ENCODE data around the gene RNASE12.

The RNASE12 gene

DNA sequence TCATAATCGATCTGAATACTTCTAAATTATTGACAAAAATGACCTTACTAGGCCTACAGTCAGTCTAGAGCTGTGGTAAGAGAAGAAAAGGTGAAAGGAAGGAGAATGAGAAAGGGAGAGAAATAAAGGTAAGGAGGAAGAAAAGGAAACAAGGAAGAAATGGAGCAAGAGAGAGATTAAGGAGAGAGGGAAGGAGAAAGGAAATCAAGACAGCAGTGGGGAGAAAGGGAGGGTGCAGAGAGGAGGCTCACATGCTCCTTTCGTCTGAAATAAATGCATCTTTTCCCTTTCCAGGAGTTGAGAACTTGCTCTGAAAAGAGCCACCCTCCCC, 34.0 kb downstream of the RNASE12 start:
- H3K36me3 ChIP-seq (ENCODE audit: insufficient read depth, insufficient read length, low read length) = no peaks in the 10 kb centered on the region
- no peaks in the 10 kb centered on the region for H3K27me3 ChIP-seq (ENCODE audit: insufficient read depth, insufficient read length)
- no peak for DNase-seq (ENCODE audit: low read depth, low spot score)
- no peak overlapping the region for H3K9ac ChIP-seq (ENCODE audit: insufficient read length, low read depth)
- H3K4me3 ChIP-seq (ENCODE audit: insufficient read length, low read depth) = no peak overlapping the region
- H3K9me3 ChIP-seq (ENCODE audit: insufficient read depth, low read length) = no peaks in the 10 kb centered on the region; the same call in 1 of the 2 replicates
- peaks cover 3% of the 10 kb centered on the region for H3K4me1 ChIP-seq (ENCODE audit: insufficient read depth, insufficient read length)
- TF ChIP-seq YY1 (IDR thresholded peaks at IDR 0.05; ENCODE audit: insufficient read depth, insufficient read length) = no peak
- no peak for TF ChIP-seq ZNF274 (IDR thresholded peaks at IDR 0.05; ENCODE audit: low read depth, low read length)
- no peak for TF ChIP-seq SUZ12 (IDR thresholded peaks at IDR 0.05; ENCODE audit: extremely low read depth, insufficient read depth, insufficient read length)

DNA sequence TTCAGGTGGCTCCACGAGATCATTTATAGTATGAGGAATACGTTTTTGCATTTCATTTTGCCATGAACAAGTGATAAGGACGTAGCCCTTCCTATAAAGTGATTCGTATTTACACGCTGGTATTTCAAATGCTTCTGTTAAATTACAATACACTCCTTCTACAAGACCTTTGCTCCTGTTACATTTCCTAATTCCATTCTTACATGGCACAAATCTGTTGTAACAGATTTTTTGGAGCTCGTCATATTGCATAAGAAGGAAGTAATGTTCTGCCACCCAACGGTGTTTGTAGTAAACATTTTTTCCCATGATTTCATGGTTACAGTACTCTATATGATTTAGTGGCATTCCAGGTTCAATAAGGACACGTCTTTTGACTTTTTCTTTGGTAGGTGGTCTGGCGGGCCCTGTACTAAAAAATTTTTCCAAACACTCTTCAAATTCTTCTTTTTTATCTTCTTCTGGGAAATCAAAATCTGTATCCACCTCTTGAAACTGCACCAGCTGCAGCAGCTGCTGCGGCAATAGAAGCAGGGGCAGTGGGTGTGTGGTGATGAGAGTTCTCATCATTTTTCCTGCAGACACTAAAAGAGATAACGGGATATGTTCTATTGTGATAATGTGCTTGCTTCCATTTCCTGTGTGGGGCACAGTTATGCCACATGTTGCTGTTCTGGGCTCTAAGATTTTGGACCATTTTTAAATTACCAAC, 34.5 kb downstream of the RNASE12 start:
- Histone ChIP-seq H3K36me3 (ENCODE audit: insufficient read depth, insufficient read length, low read length) (no peaks in the 10 kb centered on the region), H3K4me3 (ENCODE audit: insufficient read length, low read depth) (no peak overlapping the region), H3K27me3 (ENCODE audit: insufficient read depth, insufficient read length) (no peaks in the 10 kb centered on the region), H3K4me1 (ENCODE audit: insufficient read depth, insufficient read length) (peaks cover 3% of the 10 kb centered on the region), H3K9me3 (ENCODE audit: insufficient read depth, low read length) (no peaks in the 10 kb centered on the region; the same call in 1 of the 2 replicates), H3K9ac (ENCODE audit: insufficient read length, low read depth) (no peak overlapping the region)
- DNase-seq (ENCODE audit: low read depth, low spot score) = no peak
- TF ChIP-seq ZNF274 (IDR thresholded peaks at IDR 0.05; ENCODE audit: low read depth, low read length) = no peak
- TF ChIP-seq YY1 (IDR thresholded peaks at IDR 0.05; ENCODE audit: insufficient read depth, insufficient read length) = no peak
- no peak for TF ChIP-seq SUZ12 (IDR thresholded peaks at IDR 0.05; ENCODE audit: extremely low read depth, insufficient read depth, insufficient read length)

DNA sequence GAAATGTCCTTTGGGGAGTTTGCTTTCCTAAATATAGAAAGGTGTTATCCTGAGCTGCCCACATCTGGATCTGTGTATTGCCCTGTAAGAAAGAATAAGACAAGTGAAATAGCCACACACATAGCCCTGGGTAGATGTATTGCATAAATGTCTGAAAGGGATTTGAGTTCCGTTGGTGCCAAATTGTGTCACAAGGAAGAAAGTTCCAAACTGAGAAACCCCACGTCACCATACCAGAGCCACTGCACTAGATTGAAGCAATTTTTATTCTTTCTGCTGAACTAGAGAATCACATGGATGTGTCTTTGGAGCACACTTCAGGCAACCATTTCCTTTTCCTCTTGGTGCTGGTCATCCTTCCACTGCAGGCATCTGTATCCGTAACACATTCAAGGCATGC, 35.3 kb downstream of the RNASE12 start:
- no peak for TF ChIP-seq SUZ12 (IDR thresholded peaks at IDR 0.05; ENCODE audit: extremely low read depth, insufficient read depth, insufficient read length)
- no peak for TF ChIP-seq ZNF274 (IDR thresholded peaks at IDR 0.05; ENCODE audit: low read depth, low read length)
- TF ChIP-seq YY1 (IDR thresholded peaks at IDR 0.05; ENCODE audit: insufficient read depth, insufficient read length) = no peak
- no peak for DNase-seq (ENCODE audit: low read depth, low spot score)
- Histone ChIP-seq H3K27me3 (ENCODE audit: insufficient read depth, insufficient read length) (no peaks in the 10 kb centered on the region), H3K4me3 (ENCODE audit: insufficient read length, low read depth) (no peak overlapping the region), H3K4me1 (ENCODE audit: insufficient read depth, insufficient read length) (peaks cover 3% of the 10 kb centered on the region), H3K36me3 (ENCODE audit: insufficient read depth, insufficient read length, low read length) (no peaks in the 10 kb centered on the region), H3K9ac (ENCODE audit: insufficient read length, low read depth) (no peak overlapping the region), H3K9me3 (ENCODE audit: insufficient read depth, low read length) (no peaks in the 10 kb centered on the region; the same call in 1 of the 2 replicates)

DNA sequence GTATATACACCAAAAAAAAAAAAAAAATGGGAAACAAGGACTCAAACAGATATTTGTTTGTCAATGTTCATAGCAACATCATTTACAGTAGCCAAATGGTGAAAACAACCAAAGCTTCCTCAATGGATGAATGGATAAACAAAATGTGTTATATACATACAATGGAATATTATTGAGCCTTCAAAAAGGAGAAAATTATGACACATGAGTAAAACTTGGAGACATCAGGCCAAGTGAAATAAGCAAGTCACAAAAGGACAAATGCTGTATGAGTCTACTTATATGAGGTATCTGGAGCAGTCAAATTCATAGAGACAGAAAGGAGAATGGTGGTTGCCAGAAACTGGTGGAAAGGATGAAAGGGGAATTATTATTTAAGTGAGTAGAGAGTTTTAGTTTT, 38.2 kb downstream of the RNASE12 start:
- Histone ChIP-seq H3K4me3 (ENCODE audit: insufficient read length, low read depth) (no peak overlapping the region), H3K4me1 (ENCODE audit: insufficient read depth, insufficient read length) (no peaks in the 10 kb centered on the region), H3K9ac (ENCODE audit: insufficient read length, low read depth) (no peak overlapping the region), H3K27me3 (ENCODE audit: insufficient read depth, insufficient read length) (no peaks in the 10 kb centered on the region), H3K36me3 (ENCODE audit: insufficient read depth, insufficient read length, low read length) (no peaks in the 10 kb centered on the region), H3K9me3 (ENCODE audit: insufficient read depth, low read length) (no peaks in the 10 kb centered on the region)
- no peak for TF ChIP-seq YY1 (IDR thresholded peaks at IDR 0.05; ENCODE audit: insufficient read depth, insufficient read length)
- no peak for TF ChIP-seq ZNF274 (IDR thresholded peaks at IDR 0.05; ENCODE audit: low read depth, low read length)
- TF ChIP-seq SUZ12 (IDR thresholded peaks at IDR 0.05; ENCODE audit: extremely low read depth, insufficient read depth, insufficient read length) = no peak
- DNase-seq (ENCODE audit: low read depth, low spot score) = no peak

DNA sequence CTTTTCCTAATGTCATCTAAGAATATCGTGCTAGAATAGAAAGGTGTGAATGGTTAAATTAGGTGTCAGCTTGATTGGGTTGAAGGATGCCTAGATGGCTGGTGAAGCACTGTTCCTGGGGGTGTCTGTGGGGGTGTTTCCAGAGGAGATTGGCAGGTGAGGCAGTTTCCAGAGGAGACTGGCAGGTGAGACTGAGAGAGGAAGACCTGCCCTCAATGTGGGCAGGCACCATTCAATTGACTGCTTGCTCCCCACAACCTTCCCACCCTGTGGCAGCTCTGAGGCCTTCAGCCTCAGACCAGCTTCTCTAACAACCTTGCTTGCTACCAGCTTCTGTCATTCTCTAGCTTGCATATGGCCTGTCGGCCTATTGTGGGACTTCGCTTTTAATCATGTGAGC, 39.6 kb downstream of the RNASE12 start:
- Histone ChIP-seq H3K36me3 (ENCODE audit: insufficient read depth, insufficient read length, low read length) (no peaks in the 10 kb centered on the region), H3K9me3 (ENCODE audit: insufficient read depth, low read length) (no peaks in the 10 kb centered on the region), H3K27me3 (ENCODE audit: insufficient read depth, insufficient read length) (no peaks in the 10 kb centered on the region), H3K4me1 (ENCODE audit: insufficient read depth, insufficient read length) (no peaks in the 10 kb centered on the region), H3K4me3 (ENCODE audit: insufficient read length, low read depth) (no peak overlapping the region), H3K9ac (ENCODE audit: insufficient read length, low read depth) (no peak overlapping the region)
- DNase-seq (ENCODE audit: low read depth, low spot score) = no peak
- TF ChIP-seq YY1 (IDR thresholded peaks at IDR 0.05; ENCODE audit: insufficient read depth, insufficient read length) (no peak), ZNF274 (IDR thresholded peaks at IDR 0.05; ENCODE audit: low read depth, low read length) (no peak), SUZ12 (IDR thresholded peaks at IDR 0.05; ENCODE audit: extremely low read depth, insufficient read depth, insufficient read length) (no peak)

DNA sequence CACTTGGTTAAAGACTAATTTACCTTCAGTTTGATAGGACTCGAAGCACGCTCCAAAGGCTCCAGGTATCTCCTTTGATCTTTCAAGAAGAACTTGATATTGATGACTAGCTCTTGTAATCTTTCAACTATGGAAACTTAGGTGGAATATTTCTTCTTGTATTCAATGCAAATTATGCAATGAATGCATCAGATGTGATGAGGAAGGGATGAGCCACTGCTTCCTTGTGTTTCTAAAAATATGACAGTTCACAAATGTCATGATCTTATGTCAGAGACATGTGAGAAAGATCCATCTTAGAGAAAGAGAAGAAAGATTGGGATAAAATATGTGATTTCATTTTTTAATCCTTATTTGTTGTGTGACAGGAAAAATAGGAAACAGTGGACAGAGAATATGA, 40.2 kb downstream of the RNASE12 start:
- DNase-seq (ENCODE audit: low read depth, low spot score) = no peak
- Histone ChIP-seq H3K4me1 (ENCODE audit: insufficient read depth, insufficient read length) (no peaks in the 10 kb centered on the region), H3K9ac (ENCODE audit: insufficient read length, low read depth) (no peak overlapping the region), H3K4me3 (ENCODE audit: insufficient read length, low read depth) (no peak overlapping the region), H3K27me3 (ENCODE audit: insufficient read depth, insufficient read length) (no peaks in the 10 kb centered on the region), H3K36me3 (ENCODE audit: insufficient read depth, insufficient read length, low read length) (no peaks in the 10 kb centered on the region), H3K9me3 (ENCODE audit: insufficient read depth, low read length) (no peaks in the 10 kb centered on the region)
- TF ChIP-seq ZNF274 (IDR thresholded peaks at IDR 0.05; ENCODE audit: low read depth, low read length) (no peak), SUZ12 (IDR thresholded peaks at IDR 0.05; ENCODE audit: extremely low read depth, insufficient read depth, insufficient read length) (no peak), YY1 (IDR thresholded peaks at IDR 0.05; ENCODE audit: insufficient read depth, insufficient read length) (no peak)

DNA sequence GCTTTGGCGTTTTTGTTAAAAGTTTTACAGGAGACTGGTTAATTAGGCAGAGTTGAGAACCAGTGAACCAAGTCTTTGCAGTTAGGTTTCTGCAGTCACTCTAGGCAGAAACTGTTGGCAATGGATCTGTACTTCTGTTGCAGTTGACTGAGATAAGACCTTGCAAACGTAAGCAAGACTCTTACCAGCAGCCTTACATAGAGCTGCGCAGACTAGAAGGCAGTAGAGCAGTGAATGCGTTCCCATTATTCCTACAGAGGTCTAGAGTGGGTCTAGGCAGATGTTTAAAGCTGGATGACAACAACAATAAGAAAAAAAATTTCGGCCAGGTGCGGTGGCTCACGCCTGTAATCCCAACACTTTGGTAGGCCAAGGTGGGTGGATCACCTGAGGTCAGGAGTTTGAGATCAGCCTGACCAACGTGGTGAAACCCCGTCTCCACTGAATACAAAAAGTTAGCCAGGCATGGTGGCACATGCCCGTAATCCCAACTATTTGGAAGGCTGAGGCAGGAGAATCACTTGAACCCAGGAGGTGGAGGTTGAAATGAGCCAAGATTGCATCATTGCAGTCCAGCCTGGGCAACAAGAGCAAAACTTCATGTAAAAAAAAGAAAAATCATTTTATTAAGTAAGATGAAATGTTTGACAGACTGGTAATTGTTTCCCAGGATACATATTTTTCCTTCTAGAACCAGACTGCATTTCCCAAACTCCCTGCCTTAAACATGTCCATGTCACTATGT, 42.6 kb downstream of the RNASE12 start:
- Histone ChIP-seq H3K27me3 (ENCODE audit: insufficient read depth, insufficient read length) (no peaks in the 10 kb centered on the region), H3K9me3 (ENCODE audit: insufficient read depth, low read length) (no peaks in the 10 kb centered on the region), H3K4me3 (ENCODE audit: insufficient read length, low read depth) (no peak overlapping the region), H3K9ac (ENCODE audit: insufficient read length, low read depth) (no peak overlapping the region), H3K4me1 (ENCODE audit: insufficient read depth, insufficient read length) (no peaks in the 10 kb centered on the region), H3K36me3 (ENCODE audit: insufficient read depth, insufficient read length, low read length) (no peaks in the 10 kb centered on the region)
- TF ChIP-seq YY1 (IDR thresholded peaks at IDR 0.05; ENCODE audit: insufficient read depth, insufficient read length) = no peak
- TF ChIP-seq ZNF274 (IDR thresholded peaks at IDR 0.05; ENCODE audit: low read depth, low read length) = no peak
- TF ChIP-seq SUZ12 (IDR thresholded peaks at IDR 0.05; ENCODE audit: extremely low read depth, insufficient read depth, insufficient read length) = no peak
- DNase-seq (ENCODE audit: low read depth, low spot score) = no peak
